NCI-H526 (cell line): ENCODE results near the gene UBQLN1.
"Not testable (repeated sequence)": the region's sequence is repeated elsewhere in the genome, so short reads cannot be mapped to it uniquely, and the experiment has no call there.

Source experiments
- DNase-seq, 2 experiments: peaks; one replicate each; lab custom pipeline; 2025; lab: John Stamatoyannopoulos, UW

The UBQLN1 gene

DNA sequence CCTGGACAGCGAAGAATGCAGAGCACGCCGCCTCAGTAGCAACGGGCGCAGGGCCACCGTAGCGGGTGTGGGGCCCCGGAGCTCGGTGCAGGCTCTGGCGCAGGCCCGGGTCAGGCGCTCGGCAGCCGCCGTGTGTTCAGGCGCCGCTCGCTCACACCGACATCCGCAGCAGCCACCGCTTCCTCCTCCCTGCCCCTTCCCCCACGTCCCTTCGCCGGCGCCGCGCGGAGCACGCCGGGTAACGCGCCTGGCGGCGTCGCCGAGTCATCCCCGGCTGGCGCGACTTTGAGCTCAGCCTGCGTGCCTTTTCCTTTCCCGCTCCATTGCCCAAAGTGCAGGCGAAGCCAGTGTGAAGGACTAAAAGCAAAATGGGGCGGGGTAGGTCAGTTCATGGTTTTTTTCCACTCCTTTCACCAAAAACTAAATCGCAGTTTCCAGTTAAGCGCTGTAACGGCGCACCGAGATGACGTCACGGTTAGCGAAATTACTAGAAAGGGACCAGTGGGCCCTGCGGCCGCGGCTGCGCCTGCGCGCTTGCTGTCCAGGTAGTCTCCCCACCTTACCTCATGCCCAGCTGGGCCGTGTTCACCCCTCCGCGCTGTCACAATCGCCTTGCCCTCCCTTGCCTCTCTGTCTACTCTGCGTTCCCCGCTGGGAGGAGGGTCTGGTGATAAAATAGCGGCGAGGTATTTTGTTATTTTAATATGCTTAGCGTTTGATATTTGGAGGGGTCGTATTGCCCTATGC lies at the start of gene UBQLN1:
Gene UBQLN1 (minus strand): TSS at position 191 of the 747 bp plus-strand sequence. CDS start 279 bp downstream, outside the sequence.
- DNase-seq: peak; percentile 75 to 88

DNA sequence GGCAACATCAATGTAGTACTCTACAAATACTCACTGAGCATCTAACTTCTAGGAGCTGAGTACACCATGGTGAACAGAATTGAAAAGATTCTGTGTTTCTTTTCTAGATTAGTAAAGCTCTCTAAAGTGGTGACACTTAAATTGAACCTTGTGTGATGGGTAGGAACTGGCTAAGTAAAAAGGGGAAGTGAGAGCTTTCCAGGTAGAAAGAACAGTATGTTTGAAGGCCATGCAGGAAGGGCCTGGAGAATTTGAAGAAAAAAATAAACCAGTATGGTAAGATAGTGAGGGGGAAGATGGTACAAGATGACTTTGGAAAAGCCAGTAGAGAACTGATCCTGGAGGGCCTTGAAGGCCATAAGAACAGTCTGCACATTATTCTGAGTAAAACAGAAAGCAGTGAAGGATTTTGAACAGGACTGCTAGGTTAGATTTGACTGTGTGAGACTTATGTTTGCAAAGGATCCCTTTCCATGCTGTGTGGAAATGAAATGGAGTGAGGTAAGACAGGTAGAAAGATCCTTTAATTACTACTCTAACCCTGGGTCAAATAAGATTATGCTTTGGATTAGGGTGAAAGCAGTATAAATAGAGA lies 46.7 kb upstream of the UBQLN1 start:
- no peak for DNase-seq

DNA sequence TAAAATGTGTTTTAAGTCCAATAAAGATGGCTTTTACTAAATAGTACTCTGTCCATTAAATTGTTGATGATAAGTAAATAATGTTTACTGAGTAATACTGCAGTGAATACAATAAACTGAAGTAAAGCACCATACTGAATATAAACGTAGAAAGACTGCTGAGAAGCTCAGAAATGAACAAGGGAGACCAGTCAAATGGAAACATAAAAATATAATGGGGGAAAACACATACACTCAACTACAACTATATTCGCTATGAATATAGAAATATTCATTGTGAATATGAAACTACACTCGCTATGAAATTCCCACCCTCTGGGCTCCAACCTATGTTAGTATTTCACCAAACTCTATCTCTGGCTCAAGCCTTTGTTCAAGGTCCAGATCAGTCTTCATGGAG lies 41.9 kb upstream of the UBQLN1 start:
- DNase-seq: no peak

DNA sequence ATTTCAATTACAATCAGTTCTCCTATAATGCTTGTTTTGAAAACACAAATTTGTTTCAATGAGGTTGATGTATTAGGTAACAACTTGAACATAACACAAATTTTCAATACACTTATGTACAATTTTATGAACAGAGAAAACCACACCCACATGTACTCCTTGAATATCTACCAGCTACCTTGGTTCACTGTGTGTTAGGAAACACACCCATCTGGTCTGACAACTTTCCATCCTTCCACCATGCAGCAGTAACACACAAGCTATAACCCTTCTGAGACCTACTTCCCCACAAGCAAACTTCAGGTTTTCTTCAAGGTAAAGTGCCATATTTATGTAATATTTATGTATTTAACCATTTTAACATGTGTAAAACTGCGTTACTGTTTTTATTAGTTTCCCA lies 36.4 kb upstream of the UBQLN1 start:
- DNase-seq: no peak

DNA sequence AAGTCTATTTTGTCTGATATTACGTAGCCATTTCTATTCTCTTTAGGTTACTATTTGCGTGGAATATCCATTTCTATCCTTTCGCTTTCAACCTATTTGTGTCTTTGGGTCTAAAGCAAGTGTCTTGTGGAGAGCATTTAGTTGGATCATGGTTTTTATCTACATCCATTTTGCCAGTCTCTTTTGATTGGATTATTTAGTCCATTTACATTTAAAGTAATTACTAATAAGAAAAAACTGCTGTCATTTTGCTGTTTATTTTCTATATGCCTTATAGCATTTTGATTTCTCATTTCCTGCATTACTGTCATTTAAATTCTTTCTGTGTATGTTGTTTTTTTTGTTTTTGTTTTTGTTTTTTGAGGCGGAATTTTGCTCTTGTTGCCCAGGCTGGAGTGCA lies 26.0 kb upstream of the UBQLN1 start:
- no peak for DNase-seq

DNA sequence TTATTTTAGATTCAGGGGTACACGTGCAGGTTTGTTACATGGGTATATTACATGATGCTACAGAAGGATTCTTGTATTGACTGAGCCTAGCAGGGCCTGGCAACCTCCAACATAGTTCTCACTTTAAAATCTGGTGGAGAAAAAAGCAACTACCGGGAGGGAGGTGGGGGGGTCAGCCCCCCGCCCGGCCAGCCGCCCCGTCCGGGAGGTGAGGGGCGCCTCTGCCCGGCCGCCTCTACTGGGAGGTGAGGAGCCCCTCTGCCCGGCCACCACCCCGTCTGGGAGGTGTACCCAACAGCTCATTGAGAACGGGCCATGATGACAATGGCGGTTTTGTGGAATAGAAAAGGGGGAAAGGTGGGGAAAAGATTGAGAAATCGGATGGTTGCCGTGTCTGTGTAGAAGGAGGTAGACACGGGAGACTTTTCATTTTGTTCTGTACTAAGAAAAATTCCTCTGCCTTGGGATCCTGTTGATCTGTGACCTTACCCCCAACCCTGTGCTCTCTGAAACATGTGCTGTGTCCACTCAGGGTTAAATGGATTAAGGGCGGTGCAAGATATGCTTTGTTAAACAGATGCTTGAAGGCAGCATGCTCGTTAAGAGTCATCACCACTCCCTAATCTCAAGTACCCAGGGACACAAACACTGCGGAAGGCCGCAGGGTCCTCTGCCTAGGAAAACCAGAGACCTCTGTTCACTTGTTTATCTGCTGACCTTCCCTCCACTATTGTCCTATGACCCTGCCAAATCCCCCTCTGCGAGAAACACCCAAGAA lies 21.0 kb upstream of the UBQLN1 start:
- DNase-seq: not testable (repeated sequence)

DNA sequence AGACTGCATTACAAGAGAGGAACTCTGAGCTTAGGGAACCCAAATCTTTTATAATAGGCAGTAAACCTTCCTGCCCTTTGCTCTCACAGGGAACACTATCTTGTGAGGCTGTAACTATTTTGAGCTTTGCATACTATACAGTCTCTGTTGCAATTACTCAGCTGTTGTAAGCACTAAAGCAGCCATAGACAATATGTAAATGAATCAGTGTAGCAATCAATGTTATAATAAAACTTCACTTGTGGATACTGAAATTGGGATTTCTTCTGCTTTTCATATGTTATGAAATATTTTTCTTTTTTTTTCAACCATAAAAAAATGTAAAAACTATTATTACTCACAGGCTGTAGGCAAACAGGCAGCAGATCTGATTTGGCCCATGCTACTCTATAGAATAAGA lies 16.7 kb upstream of the UBQLN1 start:
- DNase-seq: no peak

DNA sequence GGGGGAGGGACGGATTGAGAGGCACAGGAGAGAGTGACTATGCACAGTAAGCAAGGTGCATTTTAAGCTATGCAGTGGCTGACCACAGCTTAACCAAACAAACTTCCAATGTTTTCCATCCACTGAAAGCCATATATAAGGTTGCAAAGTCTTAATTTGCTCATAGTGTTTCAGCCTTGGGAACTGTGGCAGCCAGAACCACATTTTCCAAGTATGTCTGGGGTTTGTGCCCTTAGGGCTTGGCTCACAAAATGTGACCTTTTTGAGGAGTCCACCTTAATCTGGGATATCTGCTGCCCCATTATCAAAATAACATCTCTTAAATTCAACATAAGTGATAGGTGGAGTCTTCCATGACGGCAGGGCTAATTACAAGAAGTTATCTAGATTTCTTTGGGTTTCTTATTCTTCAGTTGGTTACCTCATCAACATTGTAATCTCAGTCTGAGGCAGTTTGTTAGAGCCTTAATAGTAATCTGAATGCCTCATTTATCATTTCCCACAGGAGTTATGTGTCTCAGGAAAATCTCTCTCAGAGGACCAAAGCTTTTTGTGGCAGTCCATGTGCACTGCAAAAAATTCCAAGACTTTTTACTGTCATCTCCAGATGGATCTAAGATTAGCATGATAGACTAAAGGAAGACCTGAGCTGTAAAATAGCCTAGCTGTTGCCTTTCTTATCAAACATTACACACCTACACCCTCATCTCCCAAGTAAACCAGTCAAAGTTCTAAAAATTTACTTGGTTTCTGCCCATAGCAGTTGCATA lies 15.2 kb upstream of the UBQLN1 start:
- no peak for DNase-seq

DNA sequence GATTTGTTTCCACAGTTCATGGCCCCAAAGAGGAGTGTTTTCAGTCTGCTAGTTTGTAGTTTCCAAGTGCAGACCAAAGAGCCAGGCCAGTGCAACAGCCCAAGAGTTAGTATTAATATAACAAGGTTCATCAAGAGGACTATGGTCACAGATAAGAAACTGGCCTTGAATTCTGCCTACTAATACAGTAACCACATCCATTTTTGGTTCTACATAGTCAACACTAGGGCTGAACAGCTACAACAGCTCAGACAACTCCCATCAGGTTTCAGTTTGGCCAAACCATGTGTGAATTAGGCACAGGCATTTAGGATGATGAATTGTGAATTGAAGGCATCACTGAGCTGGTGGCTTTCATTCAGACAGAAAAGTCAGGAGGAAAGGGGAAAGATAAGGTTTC lies 13.8 kb upstream of the UBQLN1 start:
- no peak for DNase-seq

DNA sequence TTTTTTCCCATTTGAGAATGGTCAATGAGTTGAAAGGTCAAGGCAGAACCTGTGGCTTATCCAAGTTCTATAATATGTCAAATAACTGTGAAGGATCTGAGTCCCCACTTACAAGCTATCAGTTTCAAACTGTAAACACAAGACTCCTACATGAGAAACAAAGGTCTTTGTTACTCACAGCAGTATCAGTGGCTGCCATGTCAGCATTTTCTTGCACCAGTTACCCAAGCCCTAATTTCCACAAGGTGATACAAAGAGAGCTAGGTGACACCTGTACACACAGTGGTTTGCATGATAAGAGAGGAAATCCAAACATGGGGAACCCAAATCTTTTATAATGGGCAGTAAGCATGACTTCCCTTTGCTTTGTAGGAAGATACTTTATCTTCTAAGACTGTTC lies 8.0 kb upstream of the UBQLN1 start:
- DNase-seq: no peak

DNA sequence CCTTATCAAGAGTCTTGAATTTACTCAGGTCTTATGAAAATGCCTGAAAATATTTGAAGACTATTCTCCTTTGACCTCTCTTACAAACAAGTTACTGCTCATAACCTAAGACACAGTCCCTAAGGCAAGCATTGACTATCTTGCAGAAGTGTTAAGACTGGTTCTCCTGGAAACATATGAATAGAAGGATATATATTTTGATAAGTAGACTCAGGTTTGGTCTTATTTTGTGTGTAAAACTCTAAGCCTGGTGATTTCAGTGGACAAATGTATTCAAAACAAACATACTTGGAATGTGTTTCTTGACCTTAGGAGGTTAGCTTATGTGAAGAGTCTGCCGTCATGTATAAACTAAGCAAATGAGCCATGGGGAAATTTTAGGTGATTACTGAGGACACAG lies 7.5 kb upstream of the UBQLN1 start:
- no peak for DNase-seq

DNA sequence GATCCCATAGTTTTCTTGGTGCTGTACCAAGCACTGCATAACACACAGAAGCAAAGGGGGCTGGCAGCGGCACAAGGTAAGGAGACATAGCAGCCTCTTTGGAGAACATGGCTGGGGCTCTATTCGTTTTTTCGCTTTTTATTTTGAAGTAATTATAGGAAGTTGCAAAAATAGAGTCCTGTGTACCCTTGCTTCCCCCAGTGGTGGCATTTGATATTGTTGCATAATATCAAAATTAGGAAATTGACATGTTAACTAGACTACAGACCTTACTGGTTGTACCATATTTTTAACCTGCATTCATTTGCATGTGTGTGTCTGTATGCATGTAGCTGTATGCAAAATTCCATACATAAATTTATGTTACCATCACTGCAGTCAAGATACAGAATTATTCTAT lies 6.6 kb upstream of the UBQLN1 start:
- peak in 1 of 2 experiments; percentile 47 for DNase-seq

DNA sequence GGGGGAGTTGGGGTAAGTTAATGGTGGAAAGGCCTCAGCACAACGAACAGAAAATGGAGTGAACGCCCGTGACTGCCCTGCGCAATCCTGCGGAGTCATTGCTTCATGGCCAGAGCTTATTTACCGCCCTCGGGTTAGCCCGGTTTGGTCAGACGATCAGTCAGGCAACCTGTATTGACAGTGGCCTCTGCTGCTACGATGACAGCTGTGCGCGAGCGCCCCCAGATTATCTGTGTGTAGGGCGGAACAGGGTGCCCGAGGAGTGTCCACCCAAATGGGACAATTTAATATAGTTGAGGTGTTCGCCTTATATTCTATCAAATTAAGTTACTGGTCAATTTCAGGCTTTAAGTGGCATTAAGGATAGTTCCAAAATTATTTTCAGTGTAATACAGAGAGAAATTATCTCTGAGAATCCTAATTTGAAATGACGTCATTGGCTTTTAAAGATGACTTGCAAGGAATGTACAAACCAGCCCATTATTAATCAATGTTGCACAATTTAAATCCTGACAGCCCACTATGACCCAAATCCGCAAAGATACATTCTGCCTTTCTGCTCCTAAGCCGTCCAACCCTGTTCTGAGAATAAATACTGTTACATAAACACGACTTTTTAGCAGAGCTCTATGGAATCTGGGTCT lies 879 bp upstream of the UBQLN1 start:
- peak in 1 of 2 experiments; percentile 26 for DNase-seq

DNA sequence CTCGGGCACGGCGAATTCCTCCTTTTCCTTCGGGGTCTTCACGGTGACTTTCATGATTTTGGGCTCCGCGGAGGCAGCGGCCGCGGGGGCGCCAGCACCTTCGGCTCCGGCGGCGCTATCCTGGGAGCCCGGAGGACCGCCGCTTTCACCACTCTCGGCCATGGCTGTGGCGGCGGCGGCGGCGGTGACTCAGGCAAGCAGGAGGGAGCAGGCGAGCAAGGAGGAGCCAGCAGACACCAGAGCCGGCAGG lies 315 bp downstream of the UBQLN1 start:
- peak; percentile 50 to 73 for DNase-seq

DNA sequence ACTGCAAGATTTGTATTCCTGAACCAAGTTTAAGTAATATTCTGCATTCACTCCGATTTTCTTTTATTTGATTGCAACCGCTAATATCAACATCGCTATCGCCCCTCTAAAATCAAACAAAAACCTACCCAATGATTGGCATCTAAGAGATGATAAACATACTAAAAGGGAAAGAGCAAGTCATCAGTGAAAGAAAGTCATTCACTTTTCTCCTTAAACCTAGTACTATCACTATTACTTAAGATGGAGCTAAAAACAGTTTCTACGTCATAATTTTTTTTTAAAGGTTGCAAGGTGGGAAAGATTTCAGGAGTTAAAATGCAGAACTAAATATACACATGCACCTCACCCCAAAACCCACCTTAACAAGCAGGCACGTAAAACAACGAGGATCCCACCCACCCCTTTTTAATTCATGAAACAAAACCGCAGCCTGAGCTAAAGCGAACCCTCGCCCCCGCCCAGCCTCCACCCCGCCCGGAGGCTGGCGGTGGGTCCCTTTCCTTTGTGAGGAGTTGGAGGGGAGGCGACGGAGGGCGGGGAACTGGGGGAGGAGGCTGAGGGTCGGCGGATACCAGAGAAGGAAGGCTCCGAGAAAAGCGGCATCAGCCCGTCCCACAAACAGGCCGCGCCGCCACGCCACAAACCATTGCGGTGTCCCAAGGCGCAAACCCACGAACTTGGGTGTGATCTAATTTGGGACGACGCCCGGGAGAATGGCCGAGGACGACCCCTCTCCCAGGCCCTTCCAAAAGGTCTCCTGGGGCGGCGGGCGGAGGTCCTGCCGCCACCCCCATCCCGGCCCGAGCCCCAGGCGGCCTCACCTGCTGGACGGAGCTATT lies 861 bp downstream of the UBQLN1 start:
- peak; percentile 6 to 25 for DNase-seq

DNA sequence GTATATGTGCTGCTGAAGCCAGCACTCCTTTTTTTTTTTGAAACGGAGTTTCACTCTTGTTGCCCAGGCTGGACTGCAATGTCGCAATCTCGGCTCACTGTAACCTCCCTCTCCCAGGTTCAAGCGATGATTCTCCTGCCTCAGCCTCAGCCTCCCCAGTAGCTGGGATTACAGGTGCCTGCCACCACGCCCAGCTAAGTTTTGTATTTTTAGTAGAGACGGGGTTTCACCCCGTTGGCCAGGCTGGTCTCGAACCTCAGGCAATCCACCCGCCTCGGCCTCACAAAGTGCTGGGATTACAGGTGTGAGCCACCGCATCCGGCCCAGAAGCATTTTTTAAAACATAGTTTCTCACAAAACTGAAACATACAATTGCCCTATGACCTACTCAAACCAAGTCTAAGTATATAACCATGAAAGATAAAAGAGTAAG lies 2.5 kb downstream of the UBQLN1 start:
- not testable (repeated sequence) for DNase-seq

DNA sequence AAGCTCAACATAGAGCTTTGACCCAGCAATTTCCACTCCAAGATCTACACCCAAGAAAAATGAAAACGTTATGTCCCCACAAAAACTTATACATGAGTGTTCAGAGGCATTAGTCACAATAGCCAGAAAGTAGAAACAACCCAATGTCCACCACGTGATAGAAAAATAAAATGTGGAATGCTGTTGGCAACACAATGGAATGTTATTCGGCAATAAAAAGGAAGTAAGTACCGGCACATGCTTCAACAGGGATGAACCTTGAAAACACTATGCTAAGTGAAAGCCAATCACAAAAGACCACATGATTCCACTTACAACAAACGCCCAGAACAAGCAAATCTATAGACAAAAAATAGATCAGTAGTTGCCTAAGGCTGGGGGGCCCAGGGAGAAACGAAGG lies 6.0 kb downstream of the UBQLN1 start:
- no peak for DNase-seq

DNA sequence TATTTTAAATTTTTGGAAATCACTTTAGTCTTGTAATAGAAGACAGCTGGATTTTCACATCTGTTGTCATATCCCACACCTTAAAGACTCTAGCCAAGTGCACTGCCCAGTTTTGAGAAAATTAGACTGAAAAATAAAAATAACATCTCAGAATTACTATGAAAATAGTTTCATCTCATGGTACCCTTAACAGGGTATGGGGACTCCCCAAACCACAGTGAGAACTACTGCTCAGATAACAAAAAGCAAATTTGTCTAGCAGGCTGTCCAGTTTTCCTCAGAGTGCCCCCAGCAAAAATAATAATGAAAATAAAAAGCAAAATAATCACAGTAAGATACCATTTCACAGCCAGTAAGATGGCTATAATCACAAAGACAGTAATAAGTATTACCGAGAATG lies 6.5 kb downstream of the UBQLN1 start:
- no peak for DNase-seq

DNA sequence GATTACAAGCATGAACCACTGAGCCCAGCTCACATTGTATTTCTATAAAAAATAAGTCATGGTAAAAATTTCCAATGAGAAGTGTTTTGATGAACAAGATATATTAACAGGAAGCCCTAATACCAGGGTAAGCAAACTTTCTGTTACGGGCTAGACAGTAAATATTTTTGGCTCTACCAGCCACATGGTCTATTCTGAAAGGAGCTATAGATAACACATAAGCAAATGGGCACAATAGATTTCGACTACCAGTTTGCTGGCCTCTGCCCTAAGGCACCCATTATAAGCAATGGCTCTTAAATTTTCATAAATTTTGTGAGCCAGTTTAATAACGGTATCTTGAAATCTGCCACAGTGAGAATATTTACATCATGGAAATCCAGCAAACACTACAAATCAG lies 8.1 kb downstream of the UBQLN1 start:
- no peak for DNase-seq

DNA sequence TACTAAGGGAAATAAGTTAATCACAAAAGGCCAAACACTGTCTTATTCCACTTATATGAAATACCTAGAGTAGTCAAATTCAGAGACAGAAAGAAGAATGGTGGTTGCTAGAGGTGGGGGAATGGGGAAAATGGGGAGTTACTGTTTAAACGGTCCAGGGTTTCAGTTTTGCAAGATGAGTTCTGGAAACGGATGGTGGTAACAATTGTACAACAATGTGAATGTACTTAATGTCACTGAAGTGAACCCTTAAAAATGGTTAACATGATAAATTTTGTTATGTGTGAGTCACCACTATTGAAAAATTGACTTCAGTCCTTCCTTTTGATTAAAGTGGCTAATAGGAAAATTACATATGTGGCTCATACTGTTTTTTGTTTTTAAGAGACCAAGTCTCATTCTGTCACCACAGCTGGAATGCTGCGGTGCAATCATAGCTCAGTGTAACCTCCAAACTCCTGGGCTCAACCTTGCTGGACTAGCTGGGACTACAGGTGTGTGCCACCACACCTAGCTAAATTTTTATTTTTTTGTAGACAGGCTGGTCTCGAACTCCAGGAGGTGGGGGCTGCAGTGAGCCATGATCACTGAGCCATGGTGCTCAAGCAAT lies 8.7 kb downstream of the UBQLN1 start:
- no peak for DNase-seq

DNA sequence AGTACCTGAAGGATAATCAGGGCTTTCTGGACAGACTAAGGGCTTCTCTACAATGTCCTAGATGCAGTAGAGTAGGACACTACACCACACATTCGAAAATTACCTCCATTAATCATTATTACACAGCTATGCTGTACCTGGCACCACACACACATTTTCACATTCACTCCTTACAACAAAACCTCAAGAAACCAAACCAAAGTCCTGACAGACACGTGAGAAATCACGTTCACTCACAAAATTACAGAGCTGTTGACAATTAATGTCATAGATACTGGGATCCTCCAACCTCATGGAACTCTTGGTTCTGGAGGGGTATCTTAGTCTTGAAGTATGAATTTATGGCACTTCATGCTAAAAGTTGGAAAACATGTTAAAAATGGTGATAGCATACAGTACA lies 16.3 kb downstream of the UBQLN1 start:
- DNase-seq: no peak
